Measurements from ENCODE around the gene FCRL1. TPM values are rescaled to one million over a fixed set of nuclear protein-coding genes. Genes with fewer than 3 reads are reported as not detected.

FCRL1 gene
- total and polyA plus RNA-seq, 10 of the 15 experiments (the other 5 are each of a cell fraction or from before 2014, with no cell fraction given): 0.23 to 2.4 (median 0.87) TPM; not detected in 2

- no peak for FAIRE-seq
- 53% methylated on average over 4 of the region's 4 CpGs for WGBS (ENCODE audit: insufficient coverage, insufficient replicate concordance, low lambda C conversion rate, missing lambda C conversion rate)
- no peaks in the 10 kb centered on the region for H3K27me3 ChIP-seq (replicated peaks in 1 of 2; ENCODE audit: control insufficient read depth in 2 of 2, insufficient read depth in 2 of 2, low read length in 1 of 2)
- intact Hi-C loops (cut with micrococcal nuclease; ENCODE audit: unreplicated experiment) (no loop called here), in situ Hi-C loops (cut with MboI) (no loop called here)
- ChIA-PET CTCF (no interaction called here), SMC1A (ENCODE audit: uncharacterized antibody, unreplicated experiment) (no interaction called here), RAD21 (ENCODE audit: unreplicated experiment) (interaction anchor here (0.7 kb wide), 1 partner anchor 14 kb away, joined by 3 read pairs; no protein-coding TSS in a partner anchor), POLR2A (no interaction called here)
- no peak overlapping the region for H3K27ac ChIP-seq (ENCODE audit: control insufficient read depth, insufficient read depth)
- no peak for ATAC-seq
- H3K9ac ChIP-seq (ENCODE audit: control insufficient read depth, insufficient read depth, low read length): no peak overlapping the region
- DNase-seq (ENCODE audit: low read depth, low spot score): no peak
- BruUV-seq (replicated peaks): no TSS peak
- no peaks in the 10 kb centered on the region for H3K4me1 ChIP-seq (ENCODE audit: control insufficient read depth, insufficient read depth, low read length)
- H3K4me2 ChIP-seq (ENCODE audit: control insufficient read depth, insufficient read depth): no peak overlapping the region
- no peak overlapping the region for H2AFZ ChIP-seq (ENCODE audit: control insufficient read depth, low read depth, low read length)
- no peaks in the 10 kb centered on the region for H4K20me1 ChIP-seq (ENCODE audit: control insufficient read depth, insufficient read depth)
- no peaks in the 10 kb centered on the region for H3K79me2 ChIP-seq (ENCODE audit: control insufficient read depth, insufficient read depth, low read length)
- H3K9me3 ChIP-seq (replicated peaks; ENCODE audit: control insufficient read depth, insufficient read depth, low read length): no peaks in the 10 kb centered on the region; the same call in 1 of the 3 replicates
- H3K4me3 ChIP-seq: no peak overlapping the region
- H3K36me3 ChIP-seq (ENCODE audit: control insufficient read depth in 2 of 2, insufficient read depth in 2 of 2, low read length in 1 of 2): no peaks in the 10 kb centered on the region
- TF ChIP-seq SMC3 (IDR thresholded peaks at IDR 0.05; ENCODE audit: borderline replicate concordance, low read length) (no peak), CHD2 (IDR thresholded peaks at IDR 0.05; ENCODE audit: borderline replicate concordance, low read depth, low read length) (no peak), KLF5 (IDR thresholded peaks at IDR 0.05; ENCODE audit: partially characterized antibody) (no peak), RELB (IDR thresholded peaks at IDR 0.05; ENCODE audit: low read depth) (no peak), BACH1 (IDR thresholded peaks at IDR 0.05; ENCODE audit: borderline replicate concordance) (no peak), NR2C1 (IDR thresholded peaks at IDR 0.05) (no peak), CUX1 (IDR thresholded peaks at IDR 0.05; ENCODE audit: insufficient replicate concordance, low read depth, low read length) (no peak), YY1 (IDR thresholded peaks at IDR 0.05; ENCODE audit: low read depth, low read length) (no peak), ZSCAN29 (IDR thresholded peaks at IDR 0.05) (no peak), ETV6 (conservative IDR thresholded peaks at IDR 0.05 in 1 of 2, IDR thresholded peaks at IDR 0.05 in 1 of 2; ENCODE audit: borderline replicate concordance in 1 of 2, low read depth in 1 of 2) (no peak), MXI1 (IDR thresholded peaks at IDR 0.05; ENCODE audit: low read depth, low read length) (no peak)
- TF ChIP-seq, protein P1, sequence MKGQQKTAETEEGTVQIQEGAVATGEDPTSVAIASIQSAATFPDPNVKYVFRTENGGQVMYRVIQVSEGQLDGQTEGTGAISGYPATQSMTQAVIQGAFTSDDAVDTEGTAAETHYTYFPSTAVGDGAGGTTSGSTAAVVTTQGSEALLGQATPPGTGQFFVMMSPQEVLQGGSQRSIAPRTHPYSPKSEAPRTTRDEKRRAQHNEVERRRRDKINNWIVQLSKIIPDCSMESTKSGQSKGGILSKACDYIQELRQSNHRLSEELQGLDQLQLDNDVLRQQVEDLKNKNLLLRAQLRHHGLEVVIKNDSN (IDR thresholded peaks at IDR 0.05; ENCODE audit: borderline replicate concordance, extremely low read length, insufficient read depth, low read depth, low read length): no peak
- TF ChIP-seq, protein P2, sequence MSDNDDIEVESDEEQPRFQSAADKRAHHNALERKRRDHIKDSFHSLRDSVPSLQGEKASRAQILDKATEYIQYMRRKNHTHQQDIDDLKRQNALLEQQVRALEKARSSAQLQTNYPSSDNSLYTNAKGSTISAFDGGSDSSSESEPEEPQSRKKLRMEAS (IDR thresholded peaks at IDR 0.05; ENCODE audit: low read depth, low read length): no peak
These were observed 61.9 kb downstream of the FCRL1 start for GRCh38 chr1:157758018-157758417.
